Fibroblast of skin of abdomen (primary cell): Measurements from ENCODE around the gene SKIC2.
"Not testable (repeated sequence)": the region's sequence is repeated elsewhere in the genome, so short reads cannot be mapped to it uniquely, and the experiment has no call there.

ENCODE experiments used
- DNase-seq: peaks from one replicate; pipeline ENCODE4 v3.0.0-alpha.2; 2013

Gene SKIC2

GRCh38 chr6:32005538-32005880, 46.5 kb downstream of the SKIC2 start:
- not testable (repeated sequence) for DNase-seq

GRCh38 chr6:32005991-32006529, 47.1 kb downstream of the SKIC2 start:
- not testable (repeated sequence) for DNase-seq

GRCh38 chr6:32007086-32007485, 48.1 kb downstream of the SKIC2 start:
- not testable (repeated sequence) for DNase-seq

GRCh38 chr6:32008037-32008436, 49.1 kb downstream of the SKIC2 start:
- DNase-seq: not testable (repeated sequence)

GRCh38 chr6:32008616-32009015, 49.6 kb downstream of the SKIC2 start:
- DNase-seq: not testable (repeated sequence)

- not testable (repeated sequence) for DNase-seq
Observed at GRCh38 chr6:32009537-32009936, 50.6 kb downstream of the SKIC2 start.

- DNase-seq: not testable (repeated sequence)
Observed at GRCh38 chr6:32010856-32011530, 52.0 kb downstream of the SKIC2 start.

GRCh38 chr6:32012941-32013617, 54.1 kb downstream of the SKIC2 start:
- DNase-seq: not testable (repeated sequence)

- not testable (repeated sequence) for DNase-seq
Observed at GRCh38 chr6:32013738-32014137, 54.8 kb downstream of the SKIC2 start.

- DNase-seq: not testable (repeated sequence)
Observed at GRCh38 chr6:32014547-32014946, 55.6 kb downstream of the SKIC2 start, which contains the start of gene C4B. Gene C4B, plus strand, starts transcription at chr6:32014795. Its CDS starts 51 bp downstream, at chr6:32014846.
